ENCODE measurements around the gene C5.
"Not testable (repeated sequence)": the region's sequence is repeated elsewhere in the genome, so short reads cannot be mapped to it uniquely, and the experiment has no call there.

Gene C5

GRCh38 chr9:121050128-121050988 lies at the start of gene C5:
Gene C5 (minus strand): TSS chr9:121050275. CDS start chr9:121050246, 29 bp downstream.
- DNase-seq, result no peak

GRCh38 chr9:121098567-121099198 lies 48.6 kb upstream of the C5 start:
- DNase-seq, result no peak

GRCh38 chr9:121095057-121095456 lies 45.0 kb upstream of the C5 start:
- no peak for DNase-seq

- not testable (repeated sequence) for DNase-seq
Measured at GRCh38 chr9:121090743-121091142, 40.7 kb upstream of the C5 start.

GRCh38 chr9:121088576-121088975 lies 38.5 kb upstream of the C5 start:
- no peak for DNase-seq

GRCh38 chr9:121085661-121086060 lies 35.6 kb upstream of the C5 start:
- no peak for DNase-seq

GRCh38 chr9:121082075-121082474 lies 32.0 kb upstream of the C5 start:
- no peak for DNase-seq

GRCh38 chr9:121075251-121076036 lies 25.4 kb upstream of the C5 start:
- peak; percentile 49 for DNase-seq

GRCh38 chr9:121074370-121075250 lies 24.5 kb upstream of the C5 start, which contains the start of gene CNTRL:
Gene CNTRL (plus strand): TSS chr9:121074955. CDS start chr9:121088327, 13,372 bp downstream.
- peak; percentile 96 for DNase-seq

GRCh38 chr9:121073038-121073437 lies 23.0 kb upstream of the C5 start:
- DNase-seq, result no peak

- DNase-seq, result peak; percentile 65
Measured at GRCh38 chr9:121071756-121072421, 21.8 kb upstream of the C5 start.

- DNase-seq, result no peak
Measured at GRCh38 chr9:121071370-121071755, 21.3 kb upstream of the C5 start.

- DNase-seq, result no peak
Measured at GRCh38 chr9:121069396-121069795, 19.3 kb upstream of the C5 start.

- DNase-seq, result no peak
Measured at GRCh38 chr9:121067640-121068039, 17.6 kb upstream of the C5 start.

- no peak for DNase-seq
Measured at GRCh38 chr9:121066850-121067249, 16.8 kb upstream of the C5 start.

- DNase-seq, result peak; percentile 82
Measured at GRCh38 chr9:121059998-121060636, 10.0 kb upstream of the C5 start.

- DNase-seq, result no peak
Measured at GRCh38 chr9:121059513-121059912, 9.4 kb upstream of the C5 start.

GRCh38 chr9:121057821-121058220 lies 7.7 kb upstream of the C5 start:
- DNase-seq, result no peak

GRCh38 chr9:121055642-121056143 lies 5.6 kb upstream of the C5 start:
- DNase-seq, result peak; percentile 25

GRCh38 chr9:121053544-121053943 lies 3.5 kb upstream of the C5 start:
- DNase-seq, result no peak

GRCh38 chr9:121048618-121049017 lies 1.5 kb downstream of the C5 start:
- no peak for DNase-seq

Data from RPMI8226 (cell line).